Astrocyte (in vitro differentiated cells and primary cell): Measurements from ENCODE around the gene PHLDA2. TPM values are rescaled to one million over a fixed set of nuclear protein-coding genes. Genes with fewer than 3 reads are reported as not detected.
A peak's percentile ranks its signal among the peaks of the same experiment; 100 is the strongest.

Experiments
- DNase-seq: peaks from one replicate; pipeline ENCODE4 v3.0.0-alpha.2; 2010; ENCODE audit warnings: low read depth
- FAIRE-seq: peaks from 2 replicates; lab custom pipeline; 2011; peaks lifted over from hg19 to GRCh38; lab: Jason Lieb, UNC
- H2AFZ ChIP-seq: 2 replicates; pipeline ENCODE4 v1.6.0; 2012; ENCODE audit warnings: low read depth, low read length, inconsistent platforms
- H3K27ac ChIP-seq: 2 replicates; pipeline ENCODE4 v1.5.1; 2011; ENCODE audit warnings: low read depth, low read length, inconsistent platforms
- H3K27me3 ChIP-seq: 2 replicates; pipeline ENCODE4 v1.6.0; 2011; ENCODE audit warnings: low read length, inconsistent platforms; ENCODE audit not compliant: insufficient read depth
- H3K36me3 ChIP-seq: 2 replicates; pipeline ENCODE4 v1.5.1; 2011; ENCODE audit warnings: low read length, inconsistent platforms; ENCODE audit not compliant: insufficient read depth
- H3K4me1 ChIP-seq: 2 replicates; pipeline ENCODE4 v1.5.1; 2011; ENCODE audit warnings: low read length, inconsistent platforms; ENCODE audit not compliant: insufficient read depth
- H3K4me2 ChIP-seq: 2 replicates; pipeline ENCODE4 v1.6.0; 2012; ENCODE audit warnings: low read length, inconsistent platforms
- H3K4me3 ChIP-seq: 2 replicates; pipeline ENCODE4 v1.5.1; 2011; ENCODE audit warnings: low read depth, mild to moderate bottlenecking, low read length, inconsistent platforms; ENCODE audit not compliant: insufficient read depth
- H3K79me2 ChIP-seq: 2 replicates; pipeline ENCODE4 v1.6.0; 2012; ENCODE audit warnings: mild to moderate bottlenecking, low read length, inconsistent platforms; ENCODE audit not compliant: insufficient read depth
- H3K9ac ChIP-seq: 2 replicates; pipeline ENCODE4 v1.6.0; 2012; ENCODE audit warnings: mild to moderate bottlenecking, low read length, inconsistent platforms
- H3K9me3 ChIP-seq: 2 replicates; pipeline ENCODE4 v1.5.1; 2012; ENCODE audit warnings: low read depth, mild to moderate bottlenecking, low read length, inconsistent platforms; ENCODE audit not compliant: insufficient read depth
- H4K20me1 ChIP-seq: 2 replicates; pipeline ENCODE4 v1.6.0; 2012; ENCODE audit warnings: low read length, inconsistent platforms; ENCODE audit not compliant: insufficient read depth
- H3K27ac Mint-ChIP-seq: one replicate; pipeline ENCODE4 v1.8.0; 2021; ENCODE audit warnings: mild to moderate bottlenecking, mixed read lengths; ENCODE audit not compliant: unreplicated experiment
- H3K27me3 Mint-ChIP-seq: one replicate; pipeline ENCODE4 v1.8.0; 2021; ENCODE audit warnings: low read depth, mixed read lengths; ENCODE audit not compliant: unreplicated experiment
- H3K36me3 Mint-ChIP-seq: one replicate; pipeline ENCODE4 v1.8.0; 2021; ENCODE audit warnings: low read depth, mixed read lengths; ENCODE audit not compliant: unreplicated experiment
- H3K4me1 Mint-ChIP-seq: one replicate; pipeline ENCODE4 v1.8.0; 2021; ENCODE audit warnings: low read depth, mixed read lengths; ENCODE audit not compliant: unreplicated experiment
- H3K4me3 Mint-ChIP-seq: one replicate; pipeline ENCODE4 v1.8.0; 2021; ENCODE audit warnings: mild to moderate bottlenecking, moderate library complexity, mixed read lengths; ENCODE audit not compliant: unreplicated experiment
- H3K9me3 Mint-ChIP-seq: one replicate; pipeline ENCODE4 v1.8.0; 2021; ENCODE audit warnings: mild to moderate bottlenecking, mixed read lengths; ENCODE audit not compliant: unreplicated experiment
- CTCF ChIP-seq: IDR thresholded peaks from 2 replicates; pipeline ENCODE4 v1.5.1; 2011; ENCODE audit warnings: low read depth, mild to moderate bottlenecking, inconsistent platforms, low read length, moderate library complexity; ENCODE audit not compliant: insufficient read depth
- EZH2 ChIP-seq: IDR thresholded peaks from 2 replicates; pipeline ENCODE4 v1.6.1; 2012; ENCODE audit warnings: mild to moderate bottlenecking, low read length, inconsistent platforms; ENCODE audit not compliant: insufficient read depth
- total RNA-seq: library from RNA; stranded (reverse); gene quantifications from 2 replicates; pipeline ENCODE4 v1.2.1, GENCODE V29; 2021

PHLDA2 gene
- total RNA-seq, 1 donor from 2014 or later, result 78.8 TPM

GRCh38 chr11:2902784-2903671 lies 26.2 kb downstream of the PHLDA2 start:
- Mint-ChIP-seq H3K27ac (no peak overlapping the region), H3K4me3 (peak overlapping the region; percentile 79)
- FAIRE-seq, result no peak

GRCh38 chr11:2901854-2902783 lies 27.1 kb downstream of the PHLDA2 start:
- H3K4me1 ChIP-seq, result peaks cover 34% of the 10 kb centered on the region
- H3K4me2 ChIP-seq, result peak overlapping the region; percentile 96
- Mint-ChIP-seq H3K27me3 (peaks cover 6% of the 10 kb centered on the region), H3K4me3 (peak overlapping the region; percentile 79), H3K36me3 (peaks cover 10% of the 10 kb centered on the region), H3K9me3 (peaks cover 2% of the 10 kb centered on the region), H3K4me1 (peaks cover 13% of the 10 kb centered on the region), H3K27ac (no peak overlapping the region)
- no peaks in the 10 kb centered on the region for H3K27me3 ChIP-seq
- H3K36me3 ChIP-seq, result no peaks in the 10 kb centered on the region
- no peak overlapping the region for H3K27ac ChIP-seq
- FAIRE-seq (no peak), DNase-seq (peak; percentile 75)
- H3K9ac ChIP-seq, result peak overlapping the region; percentile 75
- H3K79me2 ChIP-seq, result no peaks in the 10 kb centered on the region
- H3K4me3 ChIP-seq, result peak overlapping the region; percentile 69
- H4K20me1 ChIP-seq, result no peaks in the 10 kb centered on the region
- no peaks in the 10 kb centered on the region for H3K9me3 ChIP-seq
- H2AFZ ChIP-seq, result peak overlapping the region; percentile 92
- no peak for TF ChIP-seq CTCF
- TF ChIP-seq EZH2, result no peak

More at GRCh38 chr11:2902784-2903671, 26.2 kb downstream of the PHLDA2 start:
- no peak overlapping the region for H3K27ac ChIP-seq
- Mint-ChIP-seq H3K27me3 (peaks cover 2% of the 10 kb centered on the region), H3K4me1 (peaks cover 13% of the 10 kb centered on the region), H3K9me3 (peaks cover 5% of the 10 kb centered on the region), H3K36me3 (peaks cover 14% of the 10 kb centered on the region)
- TF ChIP-seq EZH2 (no peak), CTCF (no peak)
- H3K36me3 ChIP-seq, result no peaks in the 10 kb centered on the region
- H3K4me3 ChIP-seq, result peak overlapping the region; percentile 69
- H3K9ac ChIP-seq, result peak overlapping the region; percentile 73
- no peaks in the 10 kb centered on the region for H3K9me3 ChIP-seq
- H2AFZ ChIP-seq, result peak overlapping the region; percentile 92
- H3K27me3 ChIP-seq, result no peaks in the 10 kb centered on the region
- peak overlapping the region; percentile 96 for H3K4me2 ChIP-seq
- no peak for DNase-seq
- no peaks in the 10 kb centered on the region for H4K20me1 ChIP-seq
- no peaks in the 10 kb centered on the region for H3K79me2 ChIP-seq
- H3K4me1 ChIP-seq, result peaks cover 32% of the 10 kb centered on the region
